Brain microvascular endothelial cell (primary cell): ENCODE data around the gene LYST.
"Not testable (repeated sequence)": the region's sequence is repeated elsewhere in the genome, so short reads cannot be mapped to it uniquely, and the experiment has no call there.

Source experiments
- DNase-seq: peaks from one replicate; pipeline ENCODE4 v3.0.0-alpha.2; 2020
- H3K27ac ChIP-seq: fragments of 250-450 bp; sonication (Bioruptor Pico); 2 replicates; pipeline ENCODE4 v1.5.1; 2020; ENCODE audit warnings: mild to moderate bottlenecking, moderate library complexity
- H3K27me3 ChIP-seq: fragments of 250-450 bp; sonication (Bioruptor Pico); replicated peaks from 2 replicates; pipeline ENCODE4 v1.5.1; 2020; ENCODE audit warnings: mild to moderate bottlenecking
- H3K36me3 ChIP-seq: fragments of 250-450 bp; sonication (Bioruptor Pico); replicated peaks from 2 replicates; pipeline ENCODE4 v1.5.1; 2020; ENCODE audit warnings: mild to moderate bottlenecking
- H3K4me3 ChIP-seq: 2 replicates; pipeline ENCODE4 v1.5.1; 2011; ENCODE audit warnings: low read depth, mild to moderate bottlenecking, control low read depth, low read length, moderate library complexity
- in situ Hi-C: cut with HindIII; loops from 2 replicates; pipeline ENCODE4 v1.10.0; 2017; ENCODE audit warnings: low sequenced_read_pairs, low pct_ligation_motif_present
- TF ChIP-seq, protein P1 (sequence below): IDR thresholded peaks from 2 replicates; pipeline ENCODE4 v1.5.1; 2011; ENCODE audit warnings: low read depth, mild to moderate bottlenecking, moderate library complexity, low read length, control low read depth, inconsistent platforms; ENCODE audit errors: missing control alignments

LYST gene

DNA sequence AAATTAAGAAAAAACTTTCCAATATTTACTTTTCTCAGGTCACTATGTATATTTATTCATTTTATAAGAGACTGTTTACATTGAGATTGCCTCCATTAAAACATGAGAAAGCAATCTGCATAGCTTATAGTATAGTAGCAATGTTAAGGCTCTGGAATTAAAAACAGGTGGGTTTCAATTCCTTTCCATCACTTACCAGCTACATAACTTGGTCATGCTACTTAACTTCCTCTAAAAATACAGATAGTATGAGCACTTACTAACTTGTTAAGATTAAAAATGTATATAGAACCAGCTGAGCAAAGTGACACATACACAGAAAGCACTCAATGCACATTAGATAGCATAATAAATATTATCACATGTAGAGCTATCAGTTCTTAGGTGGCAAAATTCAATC, 76.6 kb downstream of the LYST start:
- Histone ChIP-seq H3K27me3 (no peaks in the 10 kb centered on the region), H3K36me3 (no peaks in the 10 kb centered on the region), H3K4me3 (no peak overlapping the region), H3K27ac (no peak overlapping the region)
- TF ChIP-seq, protein P1, sequence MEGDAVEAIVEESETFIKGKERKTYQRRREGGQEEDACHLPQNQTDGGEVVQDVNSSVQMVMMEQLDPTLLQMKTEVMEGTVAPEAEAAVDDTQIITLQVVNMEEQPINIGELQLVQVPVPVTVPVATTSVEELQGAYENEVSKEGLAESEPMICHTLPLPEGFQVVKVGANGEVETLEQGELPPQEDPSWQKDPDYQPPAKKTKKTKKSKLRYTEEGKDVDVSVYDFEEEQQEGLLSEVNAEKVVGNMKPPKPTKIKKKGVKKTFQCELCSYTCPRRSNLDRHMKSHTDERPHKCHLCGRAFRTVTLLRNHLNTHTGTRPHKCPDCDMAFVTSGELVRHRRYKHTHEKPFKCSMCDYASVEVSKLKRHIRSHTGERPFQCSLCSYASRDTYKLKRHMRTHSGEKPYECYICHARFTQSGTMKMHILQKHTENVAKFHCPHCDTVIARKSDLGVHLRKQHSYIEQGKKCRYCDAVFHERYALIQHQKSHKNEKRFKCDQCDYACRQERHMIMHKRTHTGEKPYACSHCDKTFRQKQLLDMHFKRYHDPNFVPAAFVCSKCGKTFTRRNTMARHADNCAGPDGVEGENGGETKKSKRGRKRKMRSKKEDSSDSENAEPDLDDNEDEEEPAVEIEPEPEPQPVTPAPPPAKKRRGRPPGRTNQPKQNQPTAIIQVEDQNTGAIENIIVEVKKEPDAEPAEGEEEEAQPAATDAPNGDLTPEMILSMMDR, result no peak
- in situ Hi-C loops, result no loop called here
- no peak for DNase-seq

- in situ Hi-C loops, H3K36me3 ChIP-seq, H3K27me3 ChIP-seq, H3K4me3 ChIP-seq, H3K27ac ChIP-seq, DNase-seq: not testable (repeated sequence)
Observed at GRCh38 chr1:235786227-235786898, 80.3 kb downstream of the LYST start.

GRCh38 chr1:235784950-235785349, 81.8 kb downstream of the LYST start:
- Histone ChIP-seq H3K27ac (no peak overlapping the region), H3K4me3 (no peak overlapping the region), H3K27me3 (no peaks in the 10 kb centered on the region), H3K36me3 (no peaks in the 10 kb centered on the region)
- TF ChIP-seq, protein P1, result no peak
- DNase-seq, result no peak
- in situ Hi-C loops, result no loop called here

- in situ Hi-C loops, result no loop called here
- H3K27ac ChIP-seq, result no peak overlapping the region
- H3K4me3 ChIP-seq, result no peak overlapping the region
- H3K36me3 ChIP-seq, result no peaks in the 10 kb centered on the region
- peak; percentile 16 for DNase-seq
- no peaks in the 10 kb centered on the region for H3K27me3 ChIP-seq
- TF ChIP-seq, protein P1, result no peak
Observed at GRCh38 chr1:235783148-235783776, 83.4 kb downstream of the LYST start.

DNA sequence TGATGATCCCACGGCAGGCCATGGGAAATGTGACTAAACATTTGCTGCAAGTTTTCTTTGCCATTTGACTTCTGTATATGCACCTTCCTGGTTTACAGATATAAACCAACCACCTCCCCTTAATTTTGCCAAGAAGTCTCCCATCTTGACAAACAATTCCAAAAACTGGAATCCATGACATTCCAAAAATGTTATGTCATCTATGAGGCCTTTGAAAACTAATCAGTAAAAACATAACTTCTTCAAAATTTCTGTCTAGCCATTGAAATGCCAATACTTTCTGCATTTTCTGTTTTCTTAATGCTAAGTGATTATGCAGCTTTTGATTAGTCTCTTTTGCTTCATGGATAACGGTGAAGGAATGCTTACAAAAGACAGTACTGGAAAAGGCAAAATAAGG, 84.1 kb downstream of the LYST start:
- H3K27ac ChIP-seq, result no peak overlapping the region
- no peaks in the 10 kb centered on the region for H3K36me3 ChIP-seq
- H3K4me3 ChIP-seq, result no peak overlapping the region
- in situ Hi-C loops, result no loop called here
- TF ChIP-seq, protein P1, result no peak
- H3K27me3 ChIP-seq, result no peaks in the 10 kb centered on the region
- no peak for DNase-seq

GRCh38 chr1:235781807-235782206, 84.9 kb downstream of the LYST start:
- no peak overlapping the region for H3K4me3 ChIP-seq
- DNase-seq, result no peak
- H3K27ac ChIP-seq, result no peak overlapping the region
- no peaks in the 10 kb centered on the region for H3K27me3 ChIP-seq
- TF ChIP-seq, protein P1, result no peak
- in situ Hi-C loops, result no loop called here
- H3K36me3 ChIP-seq, result no peaks in the 10 kb centered on the region
